ENCODE data around the gene ARHGEF40.

GRCh38 chr14:21053184-21054122, 16.7 kb upstream of the ARHGEF40 start:
- TF ChIP-seq CTCF (IDR thresholded peaks at IDR 0.05) (no peak), POLR2A (IDR thresholded peaks at IDR 0.05) (no peak), POLR2AphosphoS5 (IDR thresholded peaks at IDR 0.05) (no peak), EP300 (IDR thresholded peaks at IDR 0.05) (no peak)

All from gastroesophageal sphincter (tissue), 3 donors.